IMR-90 (cell line): Measurements from ENCODE around the gene RIT1. TPM values are rescaled to one million over a fixed set of nuclear protein-coding genes. Genes with fewer than 3 reads are reported as not detected.

Experiments
- ATAC-seq: fragments of 200-7000 bp; cut with Tn5 transposase; 2 replicates; pipeline ENCODE4 v1.9.1; 2020; ENCODE audit warnings: low read depth, mild to moderate bottlenecking, moderate library complexity
- BruUV-seq: library from RNA; stranded (reverse); fragments of 400-500 nt; replicated peaks from 2 replicates; lab custom pipeline; 2021; lab: Mats Ljungman, UMichigan
- CTCF ChIA-PET: fragments of 300-600 bp; formaldehyde crosslinking; extraction: SDS; loops from one replicate; lab custom pipeline; 2021; ENCODE audit warnings: antibody characterized with exemption; lab: Yijun Ruan, JAX
- POLR2A ChIA-PET: fragments of 300-600 bp; sonication (Branson Sonifier 250); formaldehyde crosslinking; loops from one replicate; lab custom pipeline; 2022; ENCODE audit warnings: antibody characterized with exemption; ENCODE audit not compliant: unreplicated experiment; lab: Charles Lee
- DNase-seq: peaks from one replicate; pipeline ENCODE4 v3.0.0; 2013
- H2AFZ ChIP-seq: replicated peaks from 2 replicates; pipeline ENCODE3; 2013; ENCODE audit warnings: low read length, mild to moderate bottlenecking; ENCODE audit not compliant: poor library complexity
- H2AK5ac ChIP-seq: 2 replicates; pipeline ENCODE4 v1.6.1; 2013; ENCODE audit warnings: low read depth, low read length, inconsistent platforms
- H2AK9ac ChIP-seq: replicated peaks from 2 replicates; pipeline ENCODE3; 2013; ENCODE audit warnings: mild to moderate bottlenecking, low read depth, low read length, moderate library complexity; ENCODE audit not compliant: poor library complexity
- H2BK120ac ChIP-seq: 2 replicates; pipeline ENCODE4 v1.6.1; 2013; ENCODE audit warnings: low read depth, low read length, inconsistent platforms
- H2BK15ac ChIP-seq: 3 replicates; pipeline ENCODE4 v1.6.1; 2013; ENCODE audit warnings: low read depth, low read length, inconsistent platforms
- H2BK20ac ChIP-seq: 2 replicates; pipeline ENCODE4 v1.6.1; 2013; ENCODE audit warnings: low read depth, mild to moderate bottlenecking, inconsistent platforms, low read length, moderate library complexity
- H2BK5ac ChIP-seq: 2 replicates; pipeline ENCODE4 v1.6.1; 2013; ENCODE audit warnings: mild to moderate bottlenecking, low read depth, low read length, inconsistent platforms; ENCODE audit not compliant: poor library complexity, severe bottlenecking
- H3K14ac ChIP-seq: replicated peaks from 2 replicates; pipeline ENCODE4 v1.6.1; 2013; ENCODE audit warnings: low read depth, low read length, inconsistent platforms
- H3K18ac ChIP-seq: 2 replicates; pipeline ENCODE4 v1.6.1; 2013; ENCODE audit warnings: low read depth, low read length, control low read depth
- H3K23ac ChIP-seq: 2 replicates; pipeline ENCODE4 v1.6.1; 2013; ENCODE audit warnings: low read depth, low read length, inconsistent platforms
- H3K27ac ChIP-seq: 2 replicates; pipeline ENCODE4 v1.5.1; 2013; ENCODE audit warnings: mild to moderate bottlenecking, control low read depth, low read length; ENCODE audit not compliant: insufficient read depth
- H3K27me3 ChIP-seq: 2 replicates; pipeline ENCODE4 v1.6.1; 2013; ENCODE audit warnings: low read length; ENCODE audit not compliant: control insufficient read depth, insufficient read depth
- H3K36me3 ChIP-seq: 2 replicates; pipeline ENCODE4 v1.6.1; 2013; ENCODE audit warnings: low read length, mixed read lengths; ENCODE audit not compliant: control insufficient read depth, insufficient read depth
- H3K4ac ChIP-seq: 2 replicates; pipeline ENCODE4 v1.6.1; 2013; ENCODE audit warnings: low read depth, low read length, inconsistent platforms
- H3K4me1 ChIP-seq: 2 replicates; pipeline ENCODE4 v1.6.1; 2013; ENCODE audit warnings: low read length, mixed read lengths; ENCODE audit not compliant: control insufficient read depth, insufficient read depth
- H3K4me2 ChIP-seq: 2 replicates; pipeline ENCODE4 v1.6.1; 2013; ENCODE audit warnings: low read depth, mild to moderate bottlenecking, control low read depth, low read length, moderate library complexity
- H3K4me3 ChIP-seq: 2 replicates; pipeline ENCODE4 v1.5.1; 2013; ENCODE audit warnings: low read depth, mild to moderate bottlenecking, control low read depth, low read length, moderate library complexity; ENCODE audit not compliant: insufficient read depth
- H3K56ac ChIP-seq: 2 replicates; pipeline ENCODE4 v1.6.1; 2013; ENCODE audit warnings: low read length, inconsistent platforms; ENCODE audit not compliant: insufficient read depth; ENCODE audit errors: extremely low read depth
- H3K79me1 ChIP-seq, 2 experiments: 2 replicates each; pipeline ENCODE4 v1.6.1; 2013; ENCODE audit warnings: low read length in 2 of 2, inconsistent platforms in 1 of 2, low read depth in 1 of 2
- H3K9ac ChIP-seq: 2 replicates; pipeline ENCODE4 v1.6.1; 2013; ENCODE audit warnings: low read depth, low read length, control low read depth
- H3K9me1 ChIP-seq: 2 replicates; pipeline ENCODE4 v1.6.1; 2013; ENCODE audit warnings: low read length, inconsistent platforms; ENCODE audit not compliant: insufficient read depth
- H3K9me3 ChIP-seq: 2 replicates; pipeline ENCODE4 v1.6.1; 2013; ENCODE audit warnings: low read length; ENCODE audit not compliant: control insufficient read depth, insufficient read depth
- H4K20me1 ChIP-seq: 2 replicates; pipeline ENCODE4 v1.6.1; 2013; ENCODE audit warnings: low read length, inconsistent platforms; ENCODE audit not compliant: insufficient read depth
- H4K5ac ChIP-seq: 2 replicates; pipeline ENCODE4 v1.6.1; 2013; ENCODE audit warnings: mild to moderate bottlenecking, low read depth, low read length, control low read depth
- H4K8ac ChIP-seq, 2 experiments: 2 replicates each; pipeline ENCODE4 v1.6.1; 2013; ENCODE audit warnings: low read depth in 2 of 2, low read length in 2 of 2, control low read depth in 1 of 2, inconsistent platforms in 1 of 2
- H4K91ac ChIP-seq: 2 replicates; pipeline ENCODE4 v1.6.1; 2013; ENCODE audit warnings: low read depth, low read length, inconsistent platforms; ENCODE audit not compliant: insufficient read depth
- BHLHE40 ChIP-seq: fragments of 150-350 bp; IDR thresholded peaks from 2 replicates; pipeline ENCODE4 v1.6.1; 2016; ENCODE audit warnings: mild to moderate bottlenecking, low read depth, low read length
- CEBPB ChIP-seq: IDR thresholded peaks from 2 replicates; pipeline ENCODE4 v1.6.1; 2012; ENCODE audit warnings: low read depth, low read length, improper control_type of control experiment
- FOS ChIP-seq: fragments of 150-350 bp; IDR thresholded peaks from 2 replicates; pipeline ENCODE4 v1.6.1; 2016; ENCODE audit warnings: low read depth, low read length
- POLR2A ChIP-seq: IDR thresholded peaks from 2 replicates; pipeline ENCODE4 v1.6.1; 2012; ENCODE audit warnings: mild to moderate bottlenecking, low read depth, low read length
- RAD21 ChIP-seq: IDR thresholded peaks from 2 replicates; pipeline ENCODE4 v1.6.1; 2012; ENCODE audit warnings: low read length, improper control_type of control experiment
- RFX5 ChIP-seq: IDR thresholded peaks from 2 replicates; pipeline ENCODE4 v1.8.0; 2012; ENCODE audit warnings: low read depth, mild to moderate bottlenecking, low read length, moderate library complexity
- SMC3 ChIP-seq: fragments of 150-350 bp; IDR thresholded peaks from 2 replicates; pipeline ENCODE4 v1.6.1; 2016; ENCODE audit warnings: low read depth, mild to moderate bottlenecking, antibody characterized with exemption, low read length, moderate library complexity
- WGBS, 2 experiments: methylation state at CpG; one replicate each; pipeline versions ENCODE4 v1.1.5 to v1.1.7; 2013; ENCODE audit warnings: missing lambda C conversion rate in 2 of 2; ENCODE audit not compliant: insufficient read length in 1 of 2; ENCODE audit errors: extremely low coverage in 2 of 2; 5-methylcytosine and 5-hydroxymethylcytosine counted together
- dilution Hi-C: fragments of 300-500 bp; cut with HindIII; formaldehyde crosslinking; loops from one replicate; pipeline ENCODE4 v1.14.3; 2018; ENCODE audit warnings: low sequenced_read_pairs; ENCODE audit not compliant: unreplicated experiment
- in situ Hi-C: fragments of 300-500 bp; cut with MboI; formaldehyde crosslinking; loops from 3 replicates; pipeline ENCODE4 v1.14.3; 2019; ENCODE audit warnings: low sequenced_read_pairs, inconsistent platforms, mixed read lengths
- intact Hi-C: fragments of 100-400 bp; cut with micrococcal nuclease; formaldehyde crosslinking; loops from 2 replicates; pipeline ENCODE4 v1.10.0; 2022
- polyA plus RNA-seq, 3 experiments: library from polyadenylated mRNA; depleted of rRNA; stranded (reverse); fragments of >200 nt; gene quantifications; 2 replicates each; pipeline ENCODE4 v1.2.3, GENCODE V29; 2012; ENCODE audit warnings: low replicate concordance in 1 of 3
- total RNA-seq: library from RNA; depleted of rRNA; stranded (reverse); fragments of >200 nt; gene quantifications from 2 replicates; pipeline ENCODE4 v1.2.3, GENCODE V29; 2012
- TF ChIP-seq, protein P1 (sequence below): fragments of 150-350 bp; IDR thresholded peaks from 2 replicates; pipeline ENCODE4 v1.6.1; 2016; ENCODE audit warnings: low read depth, mild to moderate bottlenecking, low read length, moderate library complexity, borderline replicate concordance
- TF ChIP-seq, protein P2 (sequence below): fragments of 150-350 bp; IDR thresholded peaks from 2 replicates; pipeline ENCODE4 v1.6.1; 2017; ENCODE audit warnings: mild to moderate bottlenecking, antibody characterized with exemption, low read length, low read depth
- TF ChIP-seq, protein P3 (sequence below): conservative IDR thresholded peaks from 2 replicates; pipeline ENCODE4 v1.5.1; 2012; ENCODE audit warnings: mild to moderate bottlenecking, low read depth, low read length, improper control_type of control experiment

Gene RIT1
- total and polyA plus RNA-seq, 2 of the 4 experiments (the other 2 are of a cell fraction), result 29.6 to 46.8 TPM

DNA sequence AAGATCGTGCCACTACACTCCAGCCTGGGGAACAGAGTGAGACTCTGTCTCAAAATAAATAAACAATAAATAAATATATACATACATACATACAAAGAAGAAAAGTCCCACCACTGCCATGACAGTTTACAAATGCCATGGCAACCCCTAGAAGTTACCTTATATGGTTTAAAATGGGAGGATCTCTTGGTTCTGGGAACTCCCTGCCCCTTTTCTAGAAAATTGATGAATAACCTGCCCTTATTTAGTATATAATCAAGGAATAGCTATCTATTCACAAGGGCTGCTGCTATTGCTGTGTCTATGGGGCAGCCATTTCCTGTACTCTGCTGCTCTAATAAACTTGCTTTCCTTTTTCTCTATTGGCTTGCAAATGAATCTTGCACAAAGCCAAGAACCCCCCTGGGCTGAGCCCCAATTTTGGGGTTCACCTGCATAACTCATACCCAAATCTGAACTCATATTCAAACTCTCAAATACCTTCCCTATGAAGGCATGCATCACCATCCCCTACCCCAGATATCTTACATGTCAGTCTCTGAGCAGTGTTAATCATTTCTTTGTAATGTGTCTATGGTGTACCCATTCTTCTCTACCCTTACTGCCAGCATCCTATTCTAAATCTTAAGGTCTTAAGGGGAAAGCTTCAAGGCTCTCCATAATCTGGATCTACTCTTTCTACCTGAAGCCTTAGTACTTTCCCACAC, 63.2 kb downstream of the RIT1 start:
- Histone ChIP-seq H3K23ac (no peak overlapping the region), H4K91ac (no peak overlapping the region), H3K9me3 (no peaks in the 10 kb centered on the region), H2BK120ac (no peak overlapping the region), H3K4me3 (no peak overlapping the region), H2BK5ac (no peak overlapping the region), H3K79me1 (peaks cover 26 to 63% of the 10 kb centered on the region in 2 experiments), H3K4me2 (no peak overlapping the region), H3K4ac (no peak overlapping the region), H4K5ac (no peak overlapping the region), H4K20me1 (peaks cover 26% of the 10 kb centered on the region), H2AK5ac (no peak overlapping the region), H3K27ac (no peak overlapping the region), H3K9ac (no peak overlapping the region), H2BK20ac (no peak overlapping the region), H3K56ac (no peak overlapping the region), H3K36me3 (peaks cover 31% of the 10 kb centered on the region), H2AK9ac (no peak overlapping the region), H3K4me1 (peaks cover 2% of the 10 kb centered on the region; the same call in 1 of the 2 replicates), H3K9me1 (peaks cover 14% of the 10 kb centered on the region), H4K8ac (no peak overlapping the region), H3K18ac (no peak overlapping the region), H3K27me3 (no peaks in the 10 kb centered on the region), H2BK15ac (no peak overlapping the region), H3K14ac (no peak overlapping the region), H2AFZ (no peak overlapping the region)
- ChIA-PET CTCF (no interaction called here), POLR2A (no interaction called here)
- no CpG with 5 or more reads among the region's 1 CpG for WGBS, 2 experiments
- no peak for DNase-seq
- ATAC-seq, result no peak
- TF ChIP-seq, protein P1, sequence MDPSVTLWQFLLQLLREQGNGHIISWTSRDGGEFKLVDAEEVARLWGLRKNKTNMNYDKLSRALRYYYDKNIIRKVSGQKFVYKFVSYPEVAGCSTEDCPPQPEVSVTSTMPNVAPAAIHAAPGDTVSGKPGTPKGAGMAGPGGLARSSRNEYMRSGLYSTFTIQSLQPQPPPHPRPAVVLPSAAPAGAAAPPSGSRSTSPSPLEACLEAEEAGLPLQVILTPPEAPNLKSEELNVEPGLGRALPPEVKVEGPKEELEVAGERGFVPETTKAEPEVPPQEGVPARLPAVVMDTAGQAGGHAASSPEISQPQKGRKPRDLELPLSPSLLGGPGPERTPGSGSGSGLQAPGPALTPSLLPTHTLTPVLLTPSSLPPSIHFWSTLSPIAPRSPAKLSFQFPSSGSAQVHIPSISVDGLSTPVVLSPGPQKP, result no peak
- TF ChIP-seq RFX5 (no peak), POLR2A (no peak), BHLHE40 (no peak), FOS (no peak), SMC3 (no peak), CEBPB (no peak), RAD21 (no peak)
- TF ChIP-seq, protein P2, sequence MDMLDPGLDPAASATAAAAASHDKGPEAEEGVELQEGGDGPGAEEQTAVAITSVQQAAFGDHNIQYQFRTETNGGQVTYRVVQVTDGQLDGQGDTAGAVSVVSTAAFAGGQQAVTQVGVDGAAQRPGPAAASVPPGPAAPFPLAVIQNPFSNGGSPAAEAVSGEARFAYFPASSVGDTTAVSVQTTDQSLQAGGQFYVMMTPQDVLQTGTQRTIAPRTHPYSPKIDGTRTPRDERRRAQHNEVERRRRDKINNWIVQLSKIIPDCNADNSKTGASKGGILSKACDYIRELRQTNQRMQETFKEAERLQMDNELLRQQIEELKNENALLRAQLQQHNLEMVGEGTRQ, result no peak
- TF ChIP-seq, protein P3, sequence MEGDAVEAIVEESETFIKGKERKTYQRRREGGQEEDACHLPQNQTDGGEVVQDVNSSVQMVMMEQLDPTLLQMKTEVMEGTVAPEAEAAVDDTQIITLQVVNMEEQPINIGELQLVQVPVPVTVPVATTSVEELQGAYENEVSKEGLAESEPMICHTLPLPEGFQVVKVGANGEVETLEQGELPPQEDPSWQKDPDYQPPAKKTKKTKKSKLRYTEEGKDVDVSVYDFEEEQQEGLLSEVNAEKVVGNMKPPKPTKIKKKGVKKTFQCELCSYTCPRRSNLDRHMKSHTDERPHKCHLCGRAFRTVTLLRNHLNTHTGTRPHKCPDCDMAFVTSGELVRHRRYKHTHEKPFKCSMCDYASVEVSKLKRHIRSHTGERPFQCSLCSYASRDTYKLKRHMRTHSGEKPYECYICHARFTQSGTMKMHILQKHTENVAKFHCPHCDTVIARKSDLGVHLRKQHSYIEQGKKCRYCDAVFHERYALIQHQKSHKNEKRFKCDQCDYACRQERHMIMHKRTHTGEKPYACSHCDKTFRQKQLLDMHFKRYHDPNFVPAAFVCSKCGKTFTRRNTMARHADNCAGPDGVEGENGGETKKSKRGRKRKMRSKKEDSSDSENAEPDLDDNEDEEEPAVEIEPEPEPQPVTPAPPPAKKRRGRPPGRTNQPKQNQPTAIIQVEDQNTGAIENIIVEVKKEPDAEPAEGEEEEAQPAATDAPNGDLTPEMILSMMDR, result no peak
- BruUV-seq, result no TSS peak
- intact Hi-C loops, result no loop called here
- dilution Hi-C loops, result no loop called here
- in situ Hi-C loops, result no loop called here
